Right kidney (tissue), 1 donor: Measurements from ENCODE around the gene HADHA.
"Not testable (repeated sequence)": the region's sequence is repeated elsewhere in the genome, so short reads cannot be mapped to it uniquely, and the experiment has no call there.

Source experiments
- DNase-seq: peaks from one replicate; pipeline ENCODE4 v3.0.0-alpha.2; 2016

The HADHA gene

GRCh38 chr2:26175466-26176278, 68.8 kb downstream of the HADHA start:
- no peak for DNase-seq

- no peak for DNase-seq
Observed at GRCh38 chr2:26174691-26175465, 69.6 kb downstream of the HADHA start.

- no peak for DNase-seq
Observed at GRCh38 chr2:26173776-26174482, 70.5 kb downstream of the HADHA start.

GRCh38 chr2:26172871-26173775, 71.3 kb downstream of the HADHA start, which contains the start of gene GAREM2:
Gene GAREM2, plus strand, starts transcription at chr2:26173088. Its CDS starts 133 bp downstream, at chr2:26173221.
- peak; percentile 63 for DNase-seq

- DNase-seq, result peak; percentile 56
Observed at GRCh38 chr2:26172189-26172870, 72.1 kb downstream of the HADHA start.

GRCh38 chr2:26170795-26171194, 73.6 kb downstream of the HADHA start:
- DNase-seq, result no peak

GRCh38 chr2:26169681-26170414, 74.6 kb downstream of the HADHA start:
- no peak for DNase-seq

GRCh38 chr2:26169226-26169625, 75.2 kb downstream of the HADHA start:
- DNase-seq, result no peak

GRCh38 chr2:26168785-26169184, 75.6 kb downstream of the HADHA start:
- no peak for DNase-seq

- not testable (repeated sequence) for DNase-seq
Observed at GRCh38 chr2:26166541-26166940, 77.9 kb downstream of the HADHA start.

GRCh38 chr2:26165403-26165802, 79.0 kb downstream of the HADHA start:
- DNase-seq, result no peak

GRCh38 chr2:26164641-26165211, 79.7 kb downstream of the HADHA start:
- no peak for DNase-seq

- DNase-seq, result no peak
Observed at GRCh38 chr2:26164231-26164630, 80.2 kb downstream of the HADHA start.

GRCh38 chr2:26162963-26163362, 81.5 kb downstream of the HADHA start:
- DNase-seq, result no peak

GRCh38 chr2:26161926-26162325, 82.5 kb downstream of the HADHA start:
- no peak for DNase-seq

GRCh38 chr2:26157580-26157979, 86.9 kb downstream of the HADHA start:
- no peak for DNase-seq

- no peak for DNase-seq
Observed at GRCh38 chr2:26150243-26150642, 94.2 kb downstream of the HADHA start.

GRCh38 chr2:26148501-26148900, 95.9 kb downstream of the HADHA start:
- no peak for DNase-seq

GRCh38 chr2:26144953-26145680, 99.3 kb downstream of the HADHA start:
- peak; percentile 23 for DNase-seq
